NCI-H146 treated with DMSO at 0.1 percent for 48 hours (cell line): ENCODE data around the gene TRIM2.
A peak's percentile ranks its signal among the peaks of the same experiment; 100 is the strongest.
"Not testable (repeated sequence)": the region's sequence is repeated elsewhere in the genome, so short reads cannot be mapped to it uniquely, and the experiment has no call there.

Experiments
- DNase-seq: peaks from one replicate; lab custom pipeline; 2025; ENCODE audit not compliant: unreplicated experiment; lab: John Stamatoyannopoulos, UW

TRIM2 gene

DNA sequence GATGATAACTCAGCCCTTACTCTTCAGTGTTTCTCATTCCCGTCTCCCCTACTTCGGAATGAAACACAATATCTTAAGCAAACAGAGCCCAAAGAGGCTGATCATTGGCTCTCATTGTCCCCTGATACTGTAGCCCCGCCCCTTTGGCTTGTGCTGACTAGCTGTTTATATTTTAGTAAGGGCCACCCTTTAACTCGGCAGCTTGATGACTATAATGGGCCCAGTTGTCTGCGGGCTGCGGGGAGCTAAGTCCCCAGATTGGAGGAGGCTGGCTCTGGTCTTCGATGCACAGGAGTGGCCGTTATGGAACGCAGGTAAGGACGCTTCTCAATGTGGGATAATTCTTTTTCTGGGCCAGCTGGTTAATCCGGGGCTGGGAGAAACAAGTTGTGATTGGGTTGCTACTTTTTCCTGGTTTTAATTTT is at the start of gene TRIM2:
TSS of gene TRIM2 (plus strand) at position 197 of the 425 bp plus-strand sequence. CDS start at position 285, 88 bp downstream.
- peak; percentile 38 for DNase-seq

DNA sequence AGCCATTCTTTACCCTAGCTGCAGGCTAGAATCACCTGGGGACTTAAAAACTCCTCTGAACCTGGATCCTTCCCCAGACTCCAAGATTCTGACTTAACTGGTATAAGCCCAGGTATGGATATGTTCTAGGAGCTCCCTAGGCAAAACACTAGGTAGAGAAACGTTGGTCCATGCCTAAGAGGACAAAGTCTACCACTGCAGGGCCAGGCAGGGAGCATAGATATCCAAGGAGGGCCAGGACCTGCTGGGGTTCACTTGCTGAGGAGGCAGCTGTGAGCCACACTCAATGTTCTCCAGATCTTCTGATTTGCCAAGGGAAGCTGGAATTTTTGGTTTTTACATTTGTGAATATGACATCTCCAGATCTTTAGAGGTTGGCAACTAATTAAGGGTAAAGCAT is 48.6 kb upstream of the TRIM2 start:
- no peak for DNase-seq

DNA sequence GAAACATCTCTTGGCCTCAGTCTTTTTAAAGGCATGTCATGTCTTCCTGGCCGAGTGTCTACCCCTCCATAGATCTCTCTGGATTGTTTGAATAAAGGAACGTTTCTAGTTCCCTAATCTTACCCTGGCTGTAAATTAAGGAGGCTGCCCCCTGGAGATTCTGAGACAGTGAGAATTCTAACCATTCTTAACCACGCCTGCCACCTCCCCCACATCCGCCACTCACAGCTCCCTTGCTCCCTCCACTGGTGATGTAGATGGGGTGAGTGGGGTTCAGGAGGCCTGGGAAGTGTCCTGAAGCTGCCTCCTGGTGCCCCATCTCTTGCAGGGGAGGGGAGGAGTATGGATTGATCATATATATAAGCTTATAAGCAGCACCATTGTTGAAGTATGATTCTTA is 48.0 kb upstream of the TRIM2 start:
- DNase-seq = no peak

DNA sequence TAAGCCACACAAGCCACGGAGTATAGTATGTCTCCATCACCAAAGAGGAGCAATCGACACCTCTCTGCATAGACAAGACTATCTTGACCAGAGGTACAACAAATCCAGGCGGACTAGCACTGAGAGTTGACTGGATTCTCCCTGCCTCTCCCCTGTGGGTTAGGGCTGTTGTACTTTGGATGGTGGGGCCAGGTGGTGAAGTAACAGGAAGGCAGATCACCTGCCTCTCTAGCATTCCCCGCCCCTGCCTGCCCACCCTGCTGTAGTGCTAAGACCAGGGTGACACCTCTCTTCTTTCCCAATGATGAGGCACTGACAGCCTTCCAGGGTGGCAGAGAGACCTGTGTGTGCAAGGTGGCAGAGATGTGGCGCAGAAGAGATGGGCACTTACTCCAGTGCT is 47.5 kb upstream of the TRIM2 start:
- DNase-seq = no peak

DNA sequence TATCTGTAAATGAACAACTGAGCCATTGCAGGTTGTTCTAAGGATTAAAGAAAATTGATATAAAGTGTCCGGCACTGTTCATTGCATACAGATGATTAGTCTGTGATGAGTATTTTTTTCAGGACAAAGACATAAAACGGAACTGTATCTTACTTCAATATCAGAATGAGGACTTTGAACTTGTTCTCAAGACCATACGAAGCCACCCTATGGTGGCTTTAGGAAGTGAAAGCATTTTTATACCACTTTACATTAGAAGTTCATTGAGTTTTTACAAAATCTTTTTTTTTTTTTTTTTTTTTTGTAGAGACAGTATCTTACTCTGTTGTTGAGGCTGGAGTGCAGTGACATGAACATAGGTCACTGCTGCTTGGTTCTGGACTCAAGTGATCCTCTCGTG is 45.2 kb upstream of the TRIM2 start:
- no peak for DNase-seq

DNA sequence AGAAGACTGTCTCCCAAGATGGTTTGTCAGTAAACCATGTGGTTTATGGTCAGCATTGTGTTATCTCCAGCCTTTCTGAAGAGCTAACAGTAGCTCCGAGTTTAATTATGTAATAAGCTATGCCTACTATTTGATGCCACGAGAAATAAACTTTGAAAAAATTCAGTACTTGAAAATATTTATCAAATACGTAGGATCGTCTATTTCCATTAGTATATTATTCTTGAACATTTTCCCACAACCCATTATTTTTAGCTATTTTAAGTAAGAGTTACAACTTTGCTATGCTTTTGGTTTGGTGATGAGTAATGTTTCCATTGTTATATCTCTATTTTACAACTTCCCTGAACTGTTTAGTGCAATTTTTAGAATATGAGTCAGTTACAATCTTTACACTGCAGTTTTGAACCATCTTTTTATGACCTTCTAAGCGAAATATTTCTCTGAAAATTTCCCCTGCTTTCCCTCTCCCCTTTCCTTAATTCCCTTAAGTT is 44.5 kb upstream of the TRIM2 start:
- DNase-seq = no peak

DNA sequence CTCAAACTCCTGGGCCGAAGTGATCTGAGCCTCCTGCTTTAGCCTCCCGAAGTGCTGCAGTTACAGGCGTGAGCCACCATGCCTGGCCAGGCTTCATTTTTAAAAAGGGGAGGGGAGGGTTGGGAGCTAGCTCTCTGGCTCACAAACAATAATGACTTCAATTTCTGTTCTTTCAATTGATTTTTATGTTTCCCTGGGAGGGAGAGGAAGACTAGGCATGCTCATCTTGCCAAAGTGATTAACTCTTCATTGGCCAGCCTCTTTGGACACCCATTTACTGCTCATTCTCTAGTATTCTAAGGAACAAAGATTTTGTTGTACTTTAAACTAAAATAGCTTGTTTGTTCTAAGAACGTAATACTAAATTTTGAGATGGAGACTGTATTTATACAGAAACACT is 43.4 kb upstream of the TRIM2 start:
- no peak for DNase-seq

DNA sequence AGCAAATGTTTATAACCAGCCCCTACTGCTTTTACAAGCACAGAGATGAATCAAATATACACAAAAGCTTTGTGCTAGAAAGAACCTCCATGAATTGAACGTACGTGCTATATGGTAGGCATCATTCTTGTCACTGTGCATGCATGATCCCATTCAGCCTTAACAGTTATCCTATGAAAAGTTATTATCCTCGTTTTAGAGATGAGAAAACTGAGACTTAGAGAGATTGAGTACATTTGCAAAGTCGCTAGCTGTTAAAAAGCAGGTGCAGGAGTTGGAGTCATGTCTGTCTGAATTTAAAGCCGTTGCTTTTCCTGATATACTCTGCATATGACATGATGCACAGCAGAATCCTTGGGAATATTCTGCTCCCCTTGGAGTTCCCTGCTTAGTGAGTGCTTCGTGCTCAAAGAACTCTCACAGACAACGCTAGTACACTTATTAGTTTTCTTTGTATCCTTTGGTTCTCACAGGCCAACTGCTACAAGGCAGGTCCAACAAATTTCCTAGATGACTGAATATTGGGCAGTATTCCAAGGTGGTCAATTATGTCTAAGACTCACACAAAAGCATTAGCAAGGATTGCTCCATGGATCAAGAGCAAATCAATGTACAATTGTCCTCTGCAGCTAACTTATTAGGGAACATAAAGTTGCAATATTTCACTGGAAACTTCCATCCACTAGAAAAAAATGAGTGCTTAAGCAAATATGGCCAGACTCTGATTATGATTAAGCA is 42.8 kb upstream of the TRIM2 start:
- DNase-seq = no peak

DNA sequence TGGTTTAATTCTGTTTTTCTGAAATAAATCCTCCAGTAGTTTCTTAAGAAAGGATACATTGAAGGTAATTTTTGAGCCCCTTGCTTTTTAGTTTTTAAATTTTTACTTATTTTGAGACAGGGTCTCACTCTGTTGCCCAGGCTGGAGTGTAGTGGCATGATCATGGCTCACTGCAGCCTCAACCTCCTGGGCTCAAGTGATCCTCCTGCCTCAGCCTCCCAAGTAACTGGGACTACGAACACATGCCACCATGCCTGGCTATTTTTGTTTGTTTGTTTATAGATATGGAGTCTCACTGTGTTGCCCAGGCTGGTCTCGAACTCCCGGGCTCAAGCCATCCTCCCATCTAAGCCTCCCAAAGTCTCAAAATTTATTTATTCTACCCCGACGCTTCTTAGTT is 39.0 kb upstream of the TRIM2 start:
- not testable (repeated sequence) for DNase-seq

DNA sequence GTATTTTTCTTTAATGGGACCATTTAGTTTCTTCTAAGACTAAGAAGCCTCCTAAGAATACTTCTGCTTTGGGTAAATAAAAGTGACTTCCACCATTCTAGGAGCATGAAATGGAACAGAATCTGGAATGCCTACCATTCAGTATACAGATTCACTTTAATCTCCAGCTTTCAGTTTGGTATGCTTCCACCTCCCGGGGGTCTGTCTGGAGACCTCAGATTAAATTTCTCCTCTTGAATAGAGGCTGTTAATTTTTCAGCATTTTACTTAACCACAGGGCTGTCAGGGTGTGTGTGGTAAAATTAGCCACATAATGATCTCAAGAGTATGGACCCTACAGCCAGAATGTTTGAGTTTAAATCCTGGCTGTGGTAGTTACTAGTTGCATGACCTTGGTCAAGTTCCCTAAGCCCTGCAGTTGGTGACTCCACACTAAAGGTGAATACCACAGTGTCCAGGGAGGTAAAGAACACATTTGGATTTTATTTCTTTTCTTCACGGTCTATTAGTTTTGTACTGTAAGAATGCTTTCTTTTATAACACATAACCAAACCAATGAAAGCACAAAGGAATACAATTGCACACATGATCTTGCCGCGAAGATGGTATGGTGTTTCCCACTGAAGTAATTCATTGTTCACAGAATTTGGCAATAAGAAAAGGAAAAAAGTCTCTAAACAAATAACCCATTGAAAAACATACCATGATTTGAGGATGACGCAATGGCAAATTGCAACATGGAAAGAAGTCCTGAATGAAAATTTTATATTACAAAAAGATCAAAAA is 37.3 kb upstream of the TRIM2 start:
- DNase-seq = no peak

DNA sequence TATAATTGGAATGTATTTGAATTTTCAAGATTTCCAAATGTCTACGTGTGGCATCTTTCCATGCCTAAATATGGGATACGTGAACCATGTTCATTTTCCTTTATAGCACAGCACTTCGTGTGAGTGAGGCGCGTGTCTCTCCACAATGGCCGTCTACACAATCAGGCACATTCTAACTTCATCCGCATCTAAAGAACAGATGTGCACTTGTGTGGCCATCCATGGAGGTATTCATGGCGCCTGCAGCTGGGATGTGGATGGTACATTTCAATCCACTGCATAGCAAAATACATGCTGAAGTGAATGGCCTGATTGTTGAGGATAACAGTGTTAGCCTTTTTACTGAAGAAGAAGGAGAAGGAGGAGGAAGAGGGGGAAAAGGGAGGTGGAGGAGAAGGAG is 34.5 kb upstream of the TRIM2 start:
- no peak for DNase-seq

DNA sequence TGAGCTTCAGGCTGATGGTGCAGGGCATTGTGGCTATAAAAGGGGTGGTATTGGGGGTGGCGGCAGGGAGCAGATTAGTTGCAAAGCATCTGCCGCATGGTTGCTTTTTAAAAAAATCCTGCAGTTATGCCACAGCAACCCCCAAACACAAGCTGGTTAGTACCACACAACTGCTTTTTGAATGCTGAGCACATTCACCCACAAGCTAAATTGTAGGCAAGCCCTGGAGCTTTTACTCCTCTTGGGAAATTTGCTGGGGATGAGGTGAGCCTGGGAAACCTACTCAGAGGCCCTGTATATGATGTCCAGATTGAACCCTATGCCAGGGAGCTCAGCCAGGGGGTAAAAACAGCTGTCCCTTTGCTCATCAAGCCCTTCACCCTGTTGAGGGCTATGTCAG is 33.8 kb upstream of the TRIM2 start:
- no peak for DNase-seq

DNA sequence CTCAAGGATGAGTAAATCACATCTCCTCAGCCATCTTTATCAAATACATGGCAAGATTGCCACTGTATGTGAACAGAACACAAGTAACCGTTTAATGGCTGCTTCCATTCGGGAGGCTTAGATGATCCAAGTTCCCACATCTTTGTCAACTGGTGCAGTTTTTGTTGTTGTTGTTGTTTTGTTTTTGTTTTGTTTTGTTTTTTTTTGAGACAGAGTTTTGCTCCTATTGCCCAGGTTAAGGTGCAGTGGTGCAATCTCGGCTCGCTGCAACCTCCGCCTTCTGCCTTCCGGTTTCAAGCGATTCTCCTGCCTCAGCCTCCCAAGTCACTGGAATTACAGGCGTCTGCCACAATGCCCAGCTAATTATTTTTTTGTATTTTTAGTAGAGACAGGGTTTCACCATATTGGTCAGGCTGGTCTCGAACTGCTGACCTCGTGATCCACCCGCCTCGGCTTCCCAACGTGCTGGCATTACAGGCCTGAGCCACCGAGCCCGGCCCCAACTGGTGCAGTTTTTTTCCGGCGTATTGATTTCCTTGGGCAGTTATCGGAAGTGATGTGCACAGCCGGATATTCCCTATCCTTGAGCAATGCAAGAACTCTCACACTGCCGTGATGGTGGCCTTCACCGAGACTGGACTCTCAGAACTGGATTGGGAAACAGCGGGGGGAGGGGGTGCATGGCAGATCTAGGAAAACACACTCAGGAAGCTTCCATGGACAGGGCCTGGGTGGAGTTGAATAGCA is 29.2 kb upstream of the TRIM2 start:
- DNase-seq = no peak

DNA sequence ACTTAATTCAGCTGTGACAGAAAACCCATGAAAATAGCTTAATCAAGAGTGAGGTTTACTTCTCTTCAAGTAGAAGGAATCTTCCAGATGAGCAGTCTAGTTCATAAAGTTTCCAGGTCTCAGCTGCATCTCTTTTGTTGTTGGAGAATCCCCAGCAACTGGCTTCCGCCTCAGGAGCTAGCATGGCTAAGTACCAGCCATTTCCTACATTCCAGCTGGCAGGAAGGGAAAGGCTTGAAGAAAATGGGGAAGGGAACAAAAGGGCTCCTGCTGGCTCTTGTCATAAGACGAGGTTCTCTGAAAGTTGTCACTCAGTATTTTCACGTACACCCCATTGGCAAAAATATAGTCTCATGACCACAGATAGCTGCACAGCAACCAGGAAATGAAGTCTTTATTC is 27.3 kb upstream of the TRIM2 start:
- no peak for DNase-seq

DNA sequence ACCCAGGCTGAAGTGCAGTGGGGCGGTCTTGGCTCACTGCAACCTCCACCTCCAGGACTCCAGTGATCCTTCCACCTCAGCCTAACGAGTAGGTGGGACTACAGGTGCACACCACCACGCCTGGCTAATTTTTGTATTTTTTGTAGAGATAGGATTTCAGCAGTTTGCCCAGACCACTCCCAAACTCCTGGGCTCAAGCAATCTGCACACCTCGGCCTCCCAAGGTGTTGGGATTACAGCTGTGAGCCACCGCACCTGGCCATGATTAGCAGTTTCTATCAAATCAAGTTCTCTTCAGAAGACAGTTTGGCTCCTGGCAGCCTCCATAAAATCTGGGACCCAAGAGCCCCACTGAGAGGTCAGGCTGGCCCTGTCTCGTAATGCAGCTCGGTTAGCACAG is 26.4 kb upstream of the TRIM2 start:
- no peak for DNase-seq

DNA sequence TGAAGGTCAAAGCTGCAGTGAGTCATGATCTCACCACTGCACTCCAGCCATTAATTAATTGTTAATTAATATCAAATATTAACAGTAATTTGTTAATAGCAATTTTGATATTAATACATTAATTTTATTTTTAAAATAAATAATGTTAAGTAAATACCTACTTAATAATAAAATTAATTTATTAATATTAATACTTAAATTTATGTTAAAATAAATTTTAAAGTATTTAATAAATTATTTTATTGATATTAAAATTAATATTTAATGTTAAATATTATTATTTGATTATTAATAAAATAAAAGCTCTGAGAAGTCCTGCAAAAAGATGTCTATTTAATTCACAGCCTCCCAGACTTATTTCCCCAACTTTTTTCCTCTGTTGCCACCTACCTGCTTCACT is 25.1 kb upstream of the TRIM2 start:
- DNase-seq = no peak

DNA sequence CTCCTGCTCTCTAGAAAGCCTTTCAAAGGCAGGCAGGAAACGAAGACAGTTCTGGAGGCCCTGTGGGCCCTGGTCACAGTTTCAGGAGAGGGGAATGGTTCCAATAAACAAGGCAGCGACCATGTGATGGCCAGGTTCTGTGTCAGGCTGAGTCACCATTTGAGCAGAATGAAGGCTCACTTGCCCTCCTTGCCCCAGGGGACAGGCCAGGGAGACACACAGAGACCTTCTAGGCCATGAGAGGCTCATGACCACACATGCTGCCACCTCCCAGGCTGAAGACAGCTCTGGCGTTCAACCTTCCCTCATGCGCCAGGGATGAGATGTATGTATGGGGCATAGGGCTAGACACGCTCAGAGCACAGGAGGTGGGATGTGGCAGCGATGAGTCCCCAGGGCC is 22.9 kb upstream of the TRIM2 start:
- DNase-seq = no peak

DNA sequence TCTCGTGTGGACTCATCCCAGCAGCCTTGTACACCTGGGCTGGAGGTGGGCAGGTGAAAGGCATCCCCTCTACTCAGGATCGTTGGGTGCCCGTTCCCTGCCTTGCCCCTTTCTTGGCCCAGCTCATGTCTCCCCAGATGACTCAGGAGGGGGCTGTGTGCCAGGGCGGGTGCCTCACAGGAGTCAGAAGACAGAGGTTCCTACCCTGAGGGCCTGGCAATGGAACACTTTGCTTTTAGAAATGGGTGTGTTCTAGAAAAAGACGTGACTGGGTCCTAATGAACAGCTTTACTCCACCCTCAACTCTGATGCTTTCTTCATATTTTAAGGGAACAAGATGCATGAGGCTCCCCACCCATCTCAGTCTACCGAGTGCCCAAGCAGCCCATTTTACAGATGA is 22.5 kb upstream of the TRIM2 start:
- no peak for DNase-seq

DNA sequence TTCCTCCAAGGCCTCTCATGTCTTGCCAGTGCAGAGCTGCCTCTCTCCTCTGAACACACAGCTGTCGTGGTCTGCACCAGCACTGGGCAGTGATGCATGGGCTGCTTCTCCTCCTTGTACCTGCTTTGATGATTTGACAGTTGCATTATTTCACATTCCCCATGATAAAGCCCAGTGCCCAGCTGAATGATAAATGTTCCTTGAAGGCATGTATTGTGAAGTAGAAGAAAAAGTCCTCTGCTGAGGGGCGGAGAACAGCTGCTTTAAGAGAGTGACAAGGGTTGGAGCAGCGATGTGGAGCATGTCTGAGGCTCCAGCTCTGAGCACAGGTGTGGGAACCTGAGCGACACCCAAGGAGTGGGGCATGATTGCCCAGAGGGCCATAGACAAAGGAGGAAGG is 21.1 kb upstream of the TRIM2 start:
- no peak for DNase-seq

DNA sequence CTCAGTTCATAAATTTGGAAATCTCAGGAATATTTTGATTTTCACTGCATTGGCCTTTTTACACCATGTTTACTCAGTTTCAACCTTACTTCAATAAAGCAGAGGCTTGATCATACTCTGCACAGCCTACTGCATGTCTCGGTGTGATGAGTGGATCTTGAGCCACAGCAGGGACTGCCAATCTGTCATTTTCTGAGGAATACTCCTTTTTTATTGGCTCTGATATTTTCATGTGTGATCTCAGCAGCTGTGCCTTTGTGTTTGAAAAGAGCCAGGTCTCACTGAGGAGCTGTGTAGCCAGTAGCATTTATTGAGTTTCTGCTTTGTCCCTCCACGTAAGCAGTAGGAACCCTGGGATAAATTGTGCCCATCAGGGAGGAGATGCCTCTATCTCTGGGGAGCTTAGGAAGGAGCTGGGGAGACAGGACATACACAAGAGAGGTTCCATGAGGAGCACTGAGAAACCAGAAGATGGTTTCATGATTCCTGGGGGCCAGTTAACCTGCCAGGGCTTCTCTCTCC is 18.9 kb upstream of the TRIM2 start:
- no peak for DNase-seq

DNA sequence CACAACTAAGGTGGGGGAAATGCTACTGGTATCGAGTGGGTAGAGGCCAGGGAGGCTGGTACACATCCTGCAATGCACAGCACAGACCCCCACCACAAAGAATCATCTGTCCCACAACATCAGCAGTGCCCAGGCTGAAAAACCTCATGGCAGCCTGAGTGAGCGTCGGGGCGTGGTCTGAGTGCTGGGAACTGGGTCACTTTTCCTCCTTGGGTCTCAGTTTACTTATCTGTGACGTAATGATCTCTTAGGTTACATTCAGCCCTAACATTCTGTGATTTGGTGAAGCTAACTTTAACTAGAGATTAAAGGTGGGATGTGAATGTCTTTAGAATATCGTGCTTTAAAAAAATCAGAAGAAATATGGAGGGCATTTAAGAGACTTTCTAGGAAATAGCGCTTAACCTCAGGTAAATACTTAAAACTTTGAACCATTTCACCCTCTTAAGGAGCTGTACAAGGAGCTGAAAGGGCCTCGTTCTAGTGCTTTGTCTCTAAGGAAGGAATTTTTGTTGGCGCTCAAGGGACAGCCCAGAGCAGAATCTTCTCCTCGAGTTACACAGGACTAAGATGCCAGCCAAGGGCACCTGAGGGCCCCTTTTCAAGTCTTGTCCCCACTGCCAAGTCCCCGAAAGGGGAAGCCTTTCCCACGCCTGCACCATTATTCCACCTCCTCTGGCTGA is 18.1 kb upstream of the TRIM2 start:
- DNase-seq = no peak
